GM21526 (cell line): ENCODE data around the gene HOXC13.

Experiments
- ATAC-seq: cut with Tn5 transposase; IDR thresholded peaks from one replicate; pipeline ENCODE4 v1.9.1; 2021; ENCODE audit warnings: moderate library complexity; ENCODE audit not compliant: unreplicated experiment, low FRiP score

HOXC13 gene

GRCh38 chr12:53980104-53980801 lies 41.6 kb downstream of the HOXC13 start:
- no peak for ATAC-seq

- ATAC-seq, result no peak
Observed at GRCh38 chr12:53980802-53981496, 42.3 kb downstream of the HOXC13 start.

GRCh38 chr12:53981634-53982565 lies 43.3 kb downstream of the HOXC13 start:
- no peak for ATAC-seq

- ATAC-seq, result no peak
Observed at GRCh38 chr12:53982648-53983567, 44.3 kb downstream of the HOXC13 start.

GRCh38 chr12:53983568-53983949 lies 44.9 kb downstream of the HOXC13 start:
- ATAC-seq, result no peak

- ATAC-seq, result no peak
Observed at GRCh38 chr12:53983950-53984572, 45.4 kb downstream of the HOXC13 start.

- ATAC-seq, result peak; percentile 61
Observed at GRCh38 chr12:53984901-53985691, 46.5 kb downstream of the HOXC13 start, which contains the start of gene HOXC10. HOXC10 (plus strand) TSS chr12:53985146; CDS start chr12:53985260, 114 bp downstream.

GRCh38 chr12:53985692-53985993 lies 47.0 kb downstream of the HOXC13 start:
- no peak for ATAC-seq

- ATAC-seq, result no peak
Observed at GRCh38 chr12:53985994-53986685, 47.5 kb downstream of the HOXC13 start.

- no peak for ATAC-seq
Observed at GRCh38 chr12:53986686-53987483, 48.3 kb downstream of the HOXC13 start.

GRCh38 chr12:53987787-53988230 lies 49.2 kb downstream of the HOXC13 start:
- no peak for ATAC-seq

- ATAC-seq, result no peak
Observed at GRCh38 chr12:53988541-53989226, 50.1 kb downstream of the HOXC13 start.

- no peak for ATAC-seq
Observed at GRCh38 chr12:53989227-53990113, 50.8 kb downstream of the HOXC13 start.

GRCh38 chr12:53990311-53991076 lies 51.9 kb downstream of the HOXC13 start:
- ATAC-seq, result no peak

- ATAC-seq, result no peak
Observed at GRCh38 chr12:53991077-53991460, 52.4 kb downstream of the HOXC13 start.
